HCT116 (cell line): Measurements from ENCODE around the gene POLR2I.
"Not testable (repeated sequence)": the region's sequence is repeated elsewhere in the genome, so short reads cannot be mapped to it uniquely, and the experiment has no call there.

Experiments used
- POLR2A ChIP-seq: IDR thresholded peaks from 2 replicates; pipeline ENCODE4 v1.7.0; 2011; ENCODE audit warnings: borderline replicate concordance; ENCODE audit not compliant: insufficient read depth, insufficient read length; ENCODE audit errors: extremely low read depth
- POLR2AphosphoS5 ChIP-seq: IDR thresholded peaks from 2 replicates; pipeline ENCODE4 v1.6.1; 2011; ENCODE audit warnings: mild to moderate bottlenecking, low read depth, low read length, moderate library complexity
- RAD21 ChIP-seq: IDR thresholded peaks from 2 replicates; pipeline ENCODE4 v1.6.1; 2012; ENCODE audit warnings: low read depth, mild to moderate bottlenecking
- ZNF274 ChIP-seq: fragments of 200-500 bp; sonication (Bioruptor generic); IDR thresholded peaks from 2 replicates; pipeline ENCODE4 v1.6.1; 2014; ENCODE audit warnings: mild to moderate bottlenecking, low read depth, low read length, inconsistent platforms
- TF ChIP-seq, protein P1 (sequence below), 3 experiments: fragments of 200-600 bp in 1 of 3; sonication (generic) in 1 of 3; IDR thresholded peaks in 2 of 3; conservative IDR thresholded peaks in 1 of 3; 2 replicates each; pipeline ENCODE4 v1.5.1; 2012 to 2017; ENCODE audit warnings: low read depth in 2 of 3, low read length in 2 of 3, antibody characterized with exemption in 1 of 3, borderline replicate concordance in 1 of 3, control low read depth in 1 of 3, mild to moderate bottlenecking in 1 of 3, mixed read lengths in 1 of 3, mixed run types in 1 of 3, moderate library complexity in 1 of 3; ENCODE audit not compliant: insufficient read depth in 1 of 3

- TF ChIP-seq POLR2AphosphoS5, ZNF274, POLR2A, RAD21: not testable (repeated sequence)
- TF ChIP-seq, protein P1, sequence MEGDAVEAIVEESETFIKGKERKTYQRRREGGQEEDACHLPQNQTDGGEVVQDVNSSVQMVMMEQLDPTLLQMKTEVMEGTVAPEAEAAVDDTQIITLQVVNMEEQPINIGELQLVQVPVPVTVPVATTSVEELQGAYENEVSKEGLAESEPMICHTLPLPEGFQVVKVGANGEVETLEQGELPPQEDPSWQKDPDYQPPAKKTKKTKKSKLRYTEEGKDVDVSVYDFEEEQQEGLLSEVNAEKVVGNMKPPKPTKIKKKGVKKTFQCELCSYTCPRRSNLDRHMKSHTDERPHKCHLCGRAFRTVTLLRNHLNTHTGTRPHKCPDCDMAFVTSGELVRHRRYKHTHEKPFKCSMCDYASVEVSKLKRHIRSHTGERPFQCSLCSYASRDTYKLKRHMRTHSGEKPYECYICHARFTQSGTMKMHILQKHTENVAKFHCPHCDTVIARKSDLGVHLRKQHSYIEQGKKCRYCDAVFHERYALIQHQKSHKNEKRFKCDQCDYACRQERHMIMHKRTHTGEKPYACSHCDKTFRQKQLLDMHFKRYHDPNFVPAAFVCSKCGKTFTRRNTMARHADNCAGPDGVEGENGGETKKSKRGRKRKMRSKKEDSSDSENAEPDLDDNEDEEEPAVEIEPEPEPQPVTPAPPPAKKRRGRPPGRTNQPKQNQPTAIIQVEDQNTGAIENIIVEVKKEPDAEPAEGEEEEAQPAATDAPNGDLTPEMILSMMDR (IDR thresholded peaks at IDR 0.05 in 2 of 3, conservative IDR thresholded peaks at IDR 0.05 in 1 of 3; ENCODE audit: borderline replicate concordance in 1 of 3, insufficient read depth in 1 of 3, low read depth in 2 of 3, low read length in 2 of 3), result not testable (repeated sequence)
Measured at GRCh38 chr19:36068810-36069499, 45.7 kb downstream of the POLR2I start.
